ENCODE results near the gene NR0B2. TPM values are rescaled to one million over a fixed set of nuclear protein-coding genes. Genes with fewer than 3 reads are reported as not detected.
A peak's percentile ranks its signal among the peaks of the same experiment; 100 is the strongest.

Gene NR0B2
- total and polyA plus RNA-seq, 2 of the 13 experiments (the other 11 are each of a cell fraction or from before 2014, with no cell fraction given): 72.5 to 133 TPM

DNA sequence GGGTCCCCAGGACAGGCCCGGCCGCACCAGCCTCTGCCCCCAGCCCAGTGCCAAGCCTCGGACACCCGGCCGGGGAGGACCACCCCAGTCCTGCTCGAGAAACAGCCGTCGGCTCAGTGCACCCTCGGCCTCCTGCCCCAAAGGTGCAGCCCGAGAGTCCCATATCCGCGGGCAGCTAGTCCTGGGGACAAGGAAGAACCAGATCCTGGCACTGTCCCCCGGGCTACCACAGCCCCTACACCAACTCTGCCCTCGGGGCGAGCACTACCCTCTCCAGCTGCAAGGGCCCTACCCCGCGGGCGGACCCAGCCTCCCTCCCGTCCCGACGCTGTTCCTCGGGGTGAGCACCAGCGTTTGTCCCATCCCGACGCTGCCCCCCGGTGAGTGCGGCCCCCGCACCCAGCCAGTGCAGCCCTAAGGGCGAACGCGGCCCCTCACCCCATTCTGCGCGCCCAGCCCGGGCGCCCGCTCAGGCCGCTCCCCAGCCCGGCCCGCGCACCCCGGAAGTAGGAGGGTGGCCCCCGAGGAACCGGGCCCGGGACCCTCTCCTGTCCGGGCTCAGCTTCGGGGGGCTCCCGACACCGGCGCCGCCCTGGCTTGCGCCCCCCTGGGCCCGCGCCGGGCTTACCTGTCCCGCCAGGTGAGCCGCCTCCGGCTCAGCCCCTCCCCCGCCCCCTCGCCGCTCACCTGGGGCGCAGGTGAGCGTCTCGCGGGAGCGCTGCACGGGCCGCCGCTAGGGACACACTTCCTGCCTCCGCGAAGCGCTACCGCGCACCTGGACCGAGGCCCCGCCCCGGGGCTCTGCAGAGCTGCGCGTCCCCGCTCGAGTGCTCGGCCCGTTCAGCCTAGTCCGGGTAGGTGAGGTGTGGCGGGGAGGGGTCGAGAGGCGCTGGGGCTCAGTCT lies 46.2 kb upstream of the NR0B2 start, which contains the start of gene KDF1 (continued):
- TF ChIP-seq ZNF430 (CRISPR knock-in tag; IDR thresholded peaks at IDR 0.05) (no peak), ZNF792 (CRISPR knock-in tag; IDR thresholded peaks at IDR 0.05) (no peak), ZNF432 (CRISPR knock-in tag; IDR thresholded peaks at IDR 0.05; ENCODE audit: borderline replicate concordance) (no peak), JUN (CRISPR knock-in tag; IDR thresholded peaks at IDR 0.05) (no peak), HMG20A (CRISPR knock-in tag; IDR thresholded peaks at IDR 0.05; ENCODE audit: borderline replicate concordance) (no peak), ZNF615 (CRISPR knock-in tag; IDR thresholded peaks at IDR 0.05; ENCODE audit: borderline replicate concordance) (no peak), NFE2L2 (IDR thresholded peaks at IDR 0.05; ENCODE audit: low read length) (no peak), RXRB (CRISPR knock-in tag; IDR thresholded peaks at IDR 0.05; ENCODE audit: borderline replicate concordance) (peak; percentile 58; the same call in 1 of the 2 replicates), ZNF616 (CRISPR knock-in tag; IDR thresholded peaks at IDR 0.05; ENCODE audit: low read depth) (0 out of 2 replicates have a peak, but pooled peaks have one; percentile 25), XRCC5 (optimal IDR thresholded peaks at IDR 0.05; ENCODE audit: low read length) (peak; percentile 44), SSRP1 (CRISPR knock-in tag; IDR thresholded peaks at IDR 0.05) (no peak), ZNF274 (CRISPR knock-in tag; IDR thresholded peaks at IDR 0.05) (peak; percentile 64)
- TF ChIP-seq, protein P1, sequence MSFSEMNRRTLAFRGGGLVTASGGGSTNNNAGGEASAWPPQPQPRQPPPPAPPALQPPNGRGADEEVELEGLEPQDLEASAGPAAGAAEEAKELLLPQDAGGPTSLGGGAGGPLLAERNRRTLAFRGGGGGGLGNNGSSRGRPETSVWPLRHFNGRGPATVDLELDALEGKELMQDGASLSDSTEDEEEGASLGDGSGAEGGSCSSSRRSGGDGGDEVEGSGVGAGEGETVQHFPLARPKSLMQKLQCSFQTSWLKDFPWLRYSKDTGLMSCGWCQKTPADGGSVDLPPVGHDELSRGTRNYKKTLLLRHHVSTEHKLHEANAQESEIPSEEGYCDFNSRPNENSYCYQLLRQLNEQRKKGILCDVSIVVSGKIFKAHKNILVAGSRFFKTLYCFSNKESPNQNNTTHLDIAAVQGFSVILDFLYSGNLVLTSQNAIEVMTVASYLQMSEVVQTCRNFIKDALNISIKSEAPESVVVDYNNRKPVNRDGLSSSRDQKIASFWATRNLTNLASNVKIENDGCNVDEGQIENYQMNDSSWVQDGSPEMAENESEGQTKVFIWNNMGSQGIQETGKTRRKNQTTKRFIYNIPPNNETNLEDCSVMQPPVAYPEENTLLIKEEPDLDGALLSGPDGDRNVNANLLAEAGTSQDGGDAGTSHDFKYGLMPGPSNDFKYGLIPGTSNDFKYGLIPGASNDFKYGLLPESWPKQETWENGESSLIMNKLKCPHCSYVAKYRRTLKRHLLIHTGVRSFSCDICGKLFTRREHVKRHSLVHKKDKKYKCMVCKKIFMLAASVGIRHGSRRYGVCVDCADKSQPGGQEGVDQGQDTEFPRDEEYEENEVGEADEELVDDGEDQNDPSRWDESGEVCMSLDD (CRISPR knock-in tag; IDR thresholded peaks at IDR 0.05; ENCODE audit: borderline replicate concordance): peak; percentile 51; the same call in 1 of the 2 replicates
- TF ChIP-seq, protein P2, sequence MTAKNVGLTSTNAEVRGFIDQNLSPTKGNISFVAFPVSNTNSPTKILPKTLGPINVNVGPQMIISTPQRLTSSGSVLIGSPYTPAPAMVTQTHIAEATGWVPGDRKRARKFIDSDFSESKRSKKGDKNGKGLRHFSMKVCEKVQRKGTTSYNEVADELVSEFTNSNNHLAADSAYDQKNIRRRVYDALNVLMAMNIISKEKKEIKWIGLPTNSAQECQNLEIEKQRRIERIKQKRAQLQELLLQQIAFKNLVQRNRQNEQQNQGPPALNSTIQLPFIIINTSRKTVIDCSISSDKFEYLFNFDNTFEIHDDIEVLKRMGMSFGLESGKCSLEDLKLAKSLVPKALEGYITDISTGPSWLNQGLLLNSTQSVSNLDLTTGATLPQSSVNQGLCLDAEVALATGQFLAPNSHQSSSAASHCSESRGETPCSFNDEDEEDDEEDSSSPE (CRISPR knock-in tag; IDR thresholded peaks at IDR 0.05): peak; percentile 61; the same call in 1 of the 2 replicates
- TF ChIP-seq, protein P3, sequence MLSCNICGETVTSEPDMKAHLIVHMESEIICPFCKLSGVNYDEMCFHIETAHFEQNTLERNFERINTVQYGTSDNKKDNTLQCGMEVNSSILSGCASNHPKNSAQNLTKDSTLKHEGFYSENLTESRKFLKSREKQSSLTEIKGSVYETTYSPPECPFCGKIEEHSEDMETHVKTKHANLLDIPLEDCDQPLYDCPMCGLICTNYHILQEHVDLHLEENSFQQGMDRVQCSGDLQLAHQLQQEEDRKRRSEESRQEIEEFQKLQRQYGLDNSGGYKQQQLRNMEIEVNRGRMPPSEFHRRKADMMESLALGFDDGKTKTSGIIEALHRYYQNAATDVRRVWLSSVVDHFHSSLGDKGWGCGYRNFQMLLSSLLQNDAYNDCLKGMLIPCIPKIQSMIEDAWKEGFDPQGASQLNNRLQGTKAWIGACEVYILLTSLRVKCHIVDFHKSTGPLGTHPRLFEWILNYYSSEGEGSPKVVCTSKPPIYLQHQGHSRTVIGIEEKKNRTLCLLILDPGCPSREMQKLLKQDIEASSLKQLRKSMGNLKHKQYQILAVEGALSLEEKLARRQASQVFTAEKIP (CRISPR knock-in tag; IDR thresholded peaks at IDR 0.05; ENCODE audit: borderline replicate concordance): no peak
- TF ChIP-seq, protein P4, sequence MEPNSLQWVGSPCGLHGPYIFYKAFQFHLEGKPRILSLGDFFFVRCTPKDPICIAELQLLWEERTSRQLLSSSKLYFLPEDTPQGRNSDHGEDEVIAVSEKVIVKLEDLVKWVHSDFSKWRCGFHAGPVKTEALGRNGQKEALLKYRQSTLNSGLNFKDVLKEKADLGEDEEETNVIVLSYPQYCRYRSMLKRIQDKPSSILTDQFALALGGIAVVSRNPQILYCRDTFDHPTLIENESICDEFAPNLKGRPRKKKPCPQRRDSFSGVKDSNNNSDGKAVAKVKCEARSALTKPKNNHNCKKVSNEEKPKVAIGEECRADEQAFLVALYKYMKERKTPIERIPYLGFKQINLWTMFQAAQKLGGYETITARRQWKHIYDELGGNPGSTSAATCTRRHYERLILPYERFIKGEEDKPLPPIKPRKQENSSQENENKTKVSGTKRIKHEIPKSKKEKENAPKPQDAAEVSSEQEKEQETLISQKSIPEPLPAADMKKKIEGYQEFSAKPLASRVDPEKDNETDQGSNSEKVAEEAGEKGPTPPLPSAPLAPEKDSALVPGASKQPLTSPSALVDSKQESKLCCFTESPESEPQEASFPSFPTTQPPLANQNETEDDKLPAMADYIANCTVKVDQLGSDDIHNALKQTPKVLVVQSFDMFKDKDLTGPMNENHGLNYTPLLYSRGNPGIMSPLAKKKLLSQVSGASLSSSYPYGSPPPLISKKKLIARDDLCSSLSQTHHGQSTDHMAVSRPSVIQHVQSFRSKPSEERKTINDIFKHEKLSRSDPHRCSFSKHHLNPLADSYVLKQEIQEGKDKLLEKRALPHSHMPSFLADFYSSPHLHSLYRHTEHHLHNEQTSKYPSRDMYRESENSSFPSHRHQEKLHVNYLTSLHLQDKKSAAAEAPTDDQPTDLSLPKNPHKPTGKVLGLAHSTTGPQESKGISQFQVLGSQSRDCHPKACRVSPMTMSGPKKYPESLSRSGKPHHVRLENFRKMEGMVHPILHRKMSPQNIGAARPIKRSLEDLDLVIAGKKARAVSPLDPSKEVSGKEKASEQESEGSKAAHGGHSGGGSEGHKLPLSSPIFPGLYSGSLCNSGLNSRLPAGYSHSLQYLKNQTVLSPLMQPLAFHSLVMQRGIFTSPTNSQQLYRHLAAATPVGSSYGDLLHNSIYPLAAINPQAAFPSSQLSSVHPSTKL (CRISPR knock-in tag; IDR thresholded peaks at IDR 0.05): peak; percentile 46

Data from HepG2 (cell line).